ENCODE measurements around the gene ABHD12.
"Not testable (repeated sequence)": the region's sequence is repeated elsewhere in the genome, so short reads cannot be mapped to it uniquely, and the experiment has no call there.

The ABHD12 gene

DNA sequence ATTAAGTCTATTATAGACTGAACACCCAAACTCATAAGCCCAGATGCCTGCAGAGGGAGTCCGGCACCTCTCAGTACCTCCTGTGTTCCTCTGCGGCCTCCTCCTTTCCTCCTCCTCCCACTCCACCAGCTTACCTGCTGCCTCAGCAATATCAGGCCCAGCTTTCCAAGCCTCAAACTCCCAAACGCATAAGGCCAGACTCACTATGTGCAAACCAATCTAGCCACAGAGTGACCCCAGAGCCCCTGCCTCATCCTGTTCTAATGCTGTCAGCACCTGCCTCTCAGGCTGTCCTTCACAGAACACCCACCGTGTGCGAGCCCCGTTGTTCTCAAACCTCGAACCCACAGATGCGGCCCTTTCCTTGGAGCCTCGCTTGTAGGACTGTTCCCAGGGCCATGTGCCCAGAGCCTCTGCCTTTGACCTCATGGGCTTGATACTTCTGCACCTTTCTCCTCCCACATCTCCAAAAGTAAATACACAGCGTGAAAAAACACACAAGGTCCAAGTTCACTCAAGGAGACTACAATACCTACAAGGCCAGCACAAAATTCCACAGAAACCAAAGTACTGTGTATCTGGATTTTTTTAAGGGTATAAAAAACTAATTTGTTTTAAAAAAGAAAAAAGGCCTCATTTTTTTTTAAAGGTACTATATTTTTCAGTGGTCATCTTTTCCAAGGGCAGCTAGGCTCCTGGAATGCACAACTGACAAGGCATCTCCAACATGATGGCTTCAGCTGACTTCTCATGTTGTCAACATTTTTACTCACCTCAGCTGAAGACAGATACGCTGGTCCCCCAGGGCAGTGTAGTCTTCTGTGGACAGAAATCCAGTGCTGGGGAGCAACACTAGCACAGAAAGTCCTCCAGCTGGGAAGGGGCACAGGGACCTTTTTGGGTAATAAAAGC, 52.3 kb downstream of the ABHD12 start:
- WGBS, 2 experiments (ENCODE audit: insufficient coverage in 2 of 2), result 92 to 96% methylated on average over 6 to 7 of the region's 11 CpGs
- H3K4me1 ChIP-seq (ENCODE audit: control insufficient read depth, insufficient read depth, low read length, poor library complexity, severe bottlenecking), result no peaks in the 10 kb centered on the region
- no peak overlapping the region for H3K27ac ChIP-seq (ENCODE audit: low read depth, low read length, severe bottlenecking)
- no peak overlapping the region for H3K4me3 ChIP-seq (ENCODE audit: extremely low read depth, insufficient read depth, low read length, poor library complexity, severe bottlenecking)
- no peaks in the 10 kb centered on the region for H3K9me3 ChIP-seq (ENCODE audit: control insufficient read depth, low read length)
- H3K36me3 ChIP-seq (ENCODE audit: control insufficient read depth, insufficient read depth, low read length), result peaks cover 16% of the 10 kb centered on the region

- WGBS, 2 experiments (ENCODE audit: insufficient coverage in 2 of 2), result 76 to 90% methylated on average over 12 of the region's 17 CpGs
- no peak overlapping the region for H3K4me3 ChIP-seq (ENCODE audit: extremely low read depth, insufficient read depth, low read length, poor library complexity, severe bottlenecking)
- H3K36me3 ChIP-seq (ENCODE audit: control insufficient read depth, insufficient read depth, low read length), result peaks cover 16% of the 10 kb centered on the region
- H3K9me3 ChIP-seq (ENCODE audit: control insufficient read depth, low read length), result no peaks in the 10 kb centered on the region
- H3K27ac ChIP-seq (ENCODE audit: low read depth, low read length, severe bottlenecking), result no peak overlapping the region
- no peaks in the 10 kb centered on the region for H3K4me1 ChIP-seq (ENCODE audit: control insufficient read depth, insufficient read depth, low read length, poor library complexity, severe bottlenecking)
Measured at GRCh38 chr20:25336561-25337422, 53.8 kb downstream of the ABHD12 start.

- not testable (repeated sequence) for H3K4me1 ChIP-seq (ENCODE audit: control insufficient read depth, insufficient read depth, low read length, poor library complexity, severe bottlenecking); H3K4me3 ChIP-seq (ENCODE audit: extremely low read depth, insufficient read depth, low read length, poor library complexity, severe bottlenecking); H3K9me3 ChIP-seq (ENCODE audit: control insufficient read depth, low read length); H3K27ac ChIP-seq (ENCODE audit: low read depth, low read length, severe bottlenecking)
- peaks cover 16% of the 10 kb centered on the region for H3K36me3 ChIP-seq (ENCODE audit: control insufficient read depth, insufficient read depth, low read length)
- WGBS, 2 experiments (ENCODE audit: insufficient coverage in 2 of 2), result no CpG with 5 or more reads among the region's 1 CpG
Measured at GRCh38 chr20:25334972-25335371, 55.7 kb downstream of the ABHD12 start.

GRCh38 chr20:25328954-25329498, 61.6 kb downstream of the ABHD12 start:
- H3K36me3 ChIP-seq (ENCODE audit: control insufficient read depth, insufficient read depth, low read length), result peaks cover 8% of the 10 kb centered on the region
- H3K4me3 ChIP-seq (ENCODE audit: extremely low read depth, insufficient read depth, low read length, poor library complexity, severe bottlenecking), result no peak overlapping the region
- H3K27ac ChIP-seq (ENCODE audit: low read depth, low read length, severe bottlenecking), result no peak overlapping the region
- H3K9me3 ChIP-seq (ENCODE audit: control insufficient read depth, low read length), result no peaks in the 10 kb centered on the region
- 95 to 99% methylated on average over 10 to 11 of the region's 12 CpGs for WGBS, 2 experiments (ENCODE audit: insufficient coverage in 2 of 2)
- H3K4me1 ChIP-seq (ENCODE audit: control insufficient read depth, insufficient read depth, low read length, poor library complexity, severe bottlenecking), result no peaks in the 10 kb centered on the region

DNA sequence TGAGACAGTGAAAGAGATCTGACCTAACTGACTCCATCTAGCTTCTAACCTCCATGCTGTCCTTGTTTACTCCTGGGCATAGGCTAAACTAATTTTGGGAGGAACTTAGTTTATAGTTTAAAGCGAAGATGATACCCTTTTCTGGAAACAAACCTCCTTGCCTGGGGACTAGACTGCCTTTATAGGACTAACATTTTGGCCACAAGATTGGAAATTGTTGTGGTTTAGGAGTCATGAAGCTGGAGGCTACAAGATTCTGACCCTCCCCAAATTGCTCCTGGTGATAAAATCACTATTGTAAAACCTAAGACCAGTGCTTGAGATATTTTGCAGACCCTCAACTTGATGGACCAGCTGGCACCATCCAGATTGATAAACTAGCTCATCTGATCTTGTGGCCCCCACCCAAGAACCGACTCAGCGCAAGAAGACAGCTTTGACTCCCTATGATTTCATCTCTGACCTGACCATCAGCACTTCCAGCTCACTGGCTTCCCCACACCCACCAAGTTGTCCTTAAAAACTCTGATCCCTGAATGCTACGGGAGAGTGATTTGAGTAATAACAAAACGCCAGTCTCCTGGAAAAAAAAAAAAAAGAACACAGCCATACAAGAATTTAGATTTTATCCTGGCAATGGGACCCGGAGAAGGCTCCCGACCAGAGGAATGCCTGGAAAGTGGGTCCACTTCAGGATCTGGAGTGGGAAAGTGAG, 63.0 kb downstream of the ABHD12 start:
- 98% methylated on average over 4 to 5 of the region's 7 CpGs for WGBS, 2 experiments (ENCODE audit: insufficient coverage in 2 of 2)
- peaks cover 20% of the 10 kb centered on the region for H3K36me3 ChIP-seq (ENCODE audit: control insufficient read depth, insufficient read depth, low read length)
- H3K27ac ChIP-seq (ENCODE audit: low read depth, low read length, severe bottlenecking), result no peak overlapping the region
- no peak overlapping the region for H3K4me3 ChIP-seq (ENCODE audit: extremely low read depth, insufficient read depth, low read length, poor library complexity, severe bottlenecking)
- H3K4me1 ChIP-seq (ENCODE audit: control insufficient read depth, insufficient read depth, low read length, poor library complexity, severe bottlenecking), result no peaks in the 10 kb centered on the region
- no peaks in the 10 kb centered on the region for H3K9me3 ChIP-seq (ENCODE audit: control insufficient read depth, low read length)

DNA sequence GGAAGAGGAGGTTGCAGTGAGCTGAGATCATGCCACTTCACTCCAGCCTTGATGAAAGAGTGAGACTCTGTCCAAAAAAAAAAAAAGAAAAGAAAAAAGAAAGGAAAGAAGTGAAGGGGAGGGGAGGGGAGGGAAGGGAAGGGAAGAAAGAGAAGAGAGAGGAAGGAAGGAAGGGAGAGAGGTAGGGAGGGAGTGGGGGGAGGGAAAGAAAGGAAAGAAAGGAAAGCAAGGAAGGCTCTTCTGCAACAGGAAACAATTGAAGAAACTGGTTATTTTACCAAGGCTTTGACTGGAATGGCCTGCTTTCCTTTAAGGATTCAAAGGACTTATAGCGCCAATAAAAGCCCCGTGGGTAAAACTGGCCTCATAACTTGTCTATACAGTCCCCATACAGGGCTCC, 64.6 kb downstream of the ABHD12 start:
- peaks cover 5% of the 10 kb centered on the region for H3K4me1 ChIP-seq (ENCODE audit: control insufficient read depth, insufficient read depth, low read length, poor library complexity, severe bottlenecking)
- H3K36me3 ChIP-seq (ENCODE audit: control insufficient read depth, insufficient read depth, low read length), result peaks cover 26% of the 10 kb centered on the region
- H3K4me3 ChIP-seq (ENCODE audit: extremely low read depth, insufficient read depth, low read length, poor library complexity, severe bottlenecking), result no peak overlapping the region
- WGBS, 2 experiments (ENCODE audit: insufficient coverage in 2 of 2), result 91 to 100% methylated on average over 2 of the region's 2 CpGs
- no peaks in the 10 kb centered on the region for H3K9me3 ChIP-seq (ENCODE audit: control insufficient read depth, low read length)
- H3K27ac ChIP-seq (ENCODE audit: low read depth, low read length, severe bottlenecking), result no peak overlapping the region

- H3K4me1 ChIP-seq (ENCODE audit: control insufficient read depth, insufficient read depth, low read length, poor library complexity, severe bottlenecking), result peaks cover 5% of the 10 kb centered on the region
- WGBS, 2 experiments (ENCODE audit: insufficient coverage in 2 of 2), result 83% methylated on average over 1 of the region's 3 CpGs; no CpG with 5 or more reads in 1 of the 2 experiments
- H3K4me3 ChIP-seq (ENCODE audit: extremely low read depth, insufficient read depth, low read length, poor library complexity, severe bottlenecking), result no peak overlapping the region
- no peak overlapping the region for H3K27ac ChIP-seq (ENCODE audit: low read depth, low read length, severe bottlenecking)
- no peaks in the 10 kb centered on the region for H3K9me3 ChIP-seq (ENCODE audit: control insufficient read depth, low read length)
- H3K36me3 ChIP-seq (ENCODE audit: control insufficient read depth, insufficient read depth, low read length), result peaks cover 26% of the 10 kb centered on the region
Measured at GRCh38 chr20:25325073-25325472, 65.6 kb downstream of the ABHD12 start.

GRCh38 chr20:25324412-25324811, 66.2 kb downstream of the ABHD12 start:
- peaks cover 5% of the 10 kb centered on the region for H3K4me1 ChIP-seq (ENCODE audit: control insufficient read depth, insufficient read depth, low read length, poor library complexity, severe bottlenecking)
- H3K27ac ChIP-seq (ENCODE audit: low read depth, low read length, severe bottlenecking), result no peak overlapping the region
- H3K9me3 ChIP-seq (ENCODE audit: control insufficient read depth, low read length), result no peaks in the 10 kb centered on the region
- H3K36me3 ChIP-seq (ENCODE audit: control insufficient read depth, insufficient read depth, low read length), result peaks cover 28% of the 10 kb centered on the region
- whole genome bisulfite sequencing, 2 experiments (ENCODE audit: insufficient coverage in 2 of 2), result 85 to 94% methylated on average over 2 to 5 of the region's 5 CpGs
- H3K4me3 ChIP-seq (ENCODE audit: extremely low read depth, insufficient read depth, low read length, poor library complexity, severe bottlenecking), result no peak overlapping the region

DNA sequence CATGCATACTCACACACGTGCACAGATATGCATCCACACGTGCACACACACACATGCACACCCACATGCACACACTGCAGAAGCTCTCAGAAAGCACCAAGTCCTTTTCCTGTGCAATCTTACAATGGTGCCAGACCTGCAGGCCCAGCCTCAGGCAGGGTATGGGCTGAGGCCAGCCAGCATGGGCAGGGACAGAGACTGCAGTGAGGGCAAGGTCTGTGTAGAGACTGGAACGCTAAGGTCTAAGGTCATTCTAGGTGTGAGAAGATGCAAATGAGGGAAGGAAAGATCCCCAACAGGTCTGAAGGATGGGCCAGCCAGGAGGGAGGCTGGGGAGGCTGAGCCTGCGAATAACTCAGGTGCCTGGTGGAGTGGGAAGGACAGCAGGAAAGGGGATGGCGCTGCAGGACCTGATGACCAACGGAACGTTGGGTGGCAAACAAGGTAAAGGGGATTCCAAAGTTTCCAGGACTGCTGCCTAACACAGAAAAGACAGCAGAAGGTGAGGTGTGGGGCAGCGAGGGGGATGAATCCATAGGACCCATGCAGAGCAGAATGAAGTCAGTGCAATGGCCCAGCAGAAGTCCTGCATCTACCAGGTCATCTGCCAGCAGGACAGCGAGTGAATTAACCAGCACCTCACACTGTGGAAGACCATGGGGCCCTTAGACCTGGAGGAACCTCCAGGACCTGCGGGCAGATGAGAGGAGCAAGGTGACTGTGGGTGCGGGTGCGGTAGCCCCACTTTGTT, 67.0 kb downstream of the ABHD12 start:
- 82 to 87% methylated on average over 11 of the region's 12 CpGs for WGBS, 2 experiments (ENCODE audit: insufficient coverage in 2 of 2)

More for the DNA sequence above, 67.0 kb downstream of the ABHD12 start:
- H3K9me3 ChIP-seq (ENCODE audit: control insufficient read depth, low read length), result no peaks in the 10 kb centered on the region
- H3K4me3 ChIP-seq (ENCODE audit: extremely low read depth, insufficient read depth, low read length, poor library complexity, severe bottlenecking), result no peak overlapping the region
- no peak overlapping the region for H3K27ac ChIP-seq (ENCODE audit: low read depth, low read length, severe bottlenecking)
- peaks cover 5% of the 10 kb centered on the region for H3K4me1 ChIP-seq (ENCODE audit: control insufficient read depth, insufficient read depth, low read length, poor library complexity, severe bottlenecking)
- peaks cover 24% of the 10 kb centered on the region for H3K36me3 ChIP-seq (ENCODE audit: control insufficient read depth, insufficient read depth, low read length)

All from mesodermal cell (in vitro differentiated cells).